GM21528 (cell line): ENCODE data around the gene IPO13.
A peak's percentile ranks its signal among the peaks of the same experiment; 100 is the strongest.

ENCODE experiments used
- ATAC-seq: cut with Tn5 transposase; IDR thresholded peaks from one replicate; pipeline ENCODE4 v1.9.1; 2021; ENCODE audit warnings: mild to moderate bottlenecking, moderate library complexity; ENCODE audit not compliant: unreplicated experiment, low FRiP score

IPO13 gene

DNA sequence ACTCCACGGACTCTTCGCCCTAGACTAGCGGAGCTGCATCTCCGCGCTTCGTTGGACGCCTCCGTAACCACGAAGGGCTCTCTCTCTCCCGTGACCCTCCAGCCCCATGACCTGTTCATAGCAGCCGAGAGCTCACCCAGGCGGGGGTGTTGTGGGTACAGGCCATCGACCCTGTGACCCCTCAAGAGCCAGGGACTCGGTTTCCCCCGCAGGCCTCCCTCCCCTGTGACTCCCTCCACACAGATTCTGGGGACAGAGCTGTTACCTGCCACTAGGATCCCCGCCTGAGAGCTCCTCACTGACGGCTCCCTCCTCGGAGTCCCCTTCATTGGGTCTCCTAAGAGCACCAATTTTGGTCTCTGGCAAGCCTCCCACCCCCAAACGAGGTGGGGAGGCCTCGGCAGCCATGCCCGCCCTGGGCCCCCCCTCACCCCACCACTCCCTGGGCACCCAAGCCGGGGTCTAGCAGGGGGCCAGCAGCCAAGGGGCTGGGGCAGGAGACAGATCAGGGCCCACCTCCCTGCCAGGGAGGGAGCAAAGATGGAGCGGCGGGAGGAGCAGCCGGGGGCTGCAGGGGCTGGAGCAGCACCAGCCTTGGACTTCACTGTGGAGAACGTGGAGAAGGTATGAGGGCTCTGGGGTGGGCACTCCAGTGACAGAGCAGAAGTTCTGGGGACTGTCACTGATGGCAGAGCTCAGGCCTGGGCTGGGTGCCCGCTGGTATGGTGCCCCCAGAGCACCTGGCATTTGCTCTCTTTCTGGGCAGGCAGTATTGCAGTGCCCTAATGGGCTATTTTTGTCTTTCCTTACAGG lies 517 bp downstream of the IPO13 start:
- peak; percentile 34 for ATAC-seq

DNA sequence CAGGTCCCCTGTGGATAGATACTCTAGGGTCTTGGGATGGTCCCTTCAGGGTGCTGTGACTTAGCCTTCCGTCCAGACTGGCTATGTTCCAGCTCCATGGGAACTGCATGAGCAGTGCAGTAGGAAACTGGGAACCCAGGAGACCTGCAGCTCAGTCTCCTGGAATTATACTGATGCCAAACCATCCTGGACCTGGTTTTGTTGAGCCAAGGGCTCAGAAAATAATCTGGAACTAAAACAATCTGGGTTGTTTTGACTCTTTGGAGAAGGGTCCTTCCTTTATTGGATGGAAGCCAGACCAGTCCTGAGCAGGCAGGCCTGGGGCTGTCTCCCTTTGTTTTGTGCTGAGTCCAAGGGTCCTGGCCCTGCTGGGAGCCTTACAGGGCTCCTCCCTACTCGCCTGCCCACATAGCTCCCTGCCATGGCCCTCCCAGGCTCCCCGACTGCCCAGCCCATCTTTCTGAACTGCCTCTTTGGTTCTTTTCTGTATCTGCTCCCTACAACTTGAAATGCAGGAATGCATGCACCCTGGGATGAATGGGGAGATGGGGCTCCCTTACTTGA lies 1.2 kb downstream of the IPO13 start:
- ATAC-seq = no peak

- no peak for ATAC-seq
Observed at GRCh38 chr1:43949678-43950077, 2.9 kb downstream of the IPO13 start.

DNA sequence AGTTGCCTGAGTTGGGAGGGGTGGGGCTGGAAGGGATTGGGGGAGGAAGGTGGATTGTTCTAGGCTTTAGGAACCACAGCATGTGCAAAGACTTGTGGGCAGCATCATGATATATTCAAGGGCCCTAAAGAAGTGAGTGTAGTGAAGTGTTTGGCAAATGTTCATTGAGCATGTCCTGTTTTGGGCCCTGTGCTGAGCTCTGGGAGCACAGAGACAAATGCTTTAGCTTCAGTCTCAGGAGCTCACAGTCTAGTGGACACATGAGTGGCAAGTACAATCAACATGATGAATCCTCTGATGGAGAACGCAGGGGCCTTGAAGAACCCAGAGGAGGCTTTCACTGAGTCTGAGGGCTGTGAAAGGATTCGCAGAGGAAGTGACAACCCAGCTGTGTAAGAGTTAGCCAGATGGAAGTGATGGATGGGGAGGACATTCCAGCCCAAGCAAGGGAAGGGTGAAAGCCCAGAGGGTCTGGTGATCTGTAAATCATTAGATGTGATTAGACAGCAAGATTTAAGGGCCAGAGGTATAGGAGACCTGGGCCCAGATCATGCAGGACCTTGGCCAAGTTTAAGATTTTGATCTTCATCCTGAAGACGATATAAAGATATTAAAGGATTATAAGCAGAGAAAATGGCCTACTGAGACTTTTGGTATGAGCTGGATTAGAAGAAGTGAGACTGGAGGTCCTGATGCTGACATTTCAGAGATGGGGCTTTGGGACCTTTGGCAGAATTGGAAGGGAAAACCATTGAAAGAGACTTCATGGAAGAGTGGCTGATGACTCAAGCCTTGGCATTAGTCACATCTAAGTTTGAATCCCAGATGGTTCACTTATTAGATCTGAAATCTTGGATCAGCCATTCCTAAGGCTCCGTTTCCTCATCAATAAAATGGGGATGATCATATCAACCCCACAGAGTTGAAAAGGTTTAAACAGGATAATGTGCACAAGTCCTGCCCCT lies 4.6 kb downstream of the IPO13 start:
- no peak for ATAC-seq

DNA sequence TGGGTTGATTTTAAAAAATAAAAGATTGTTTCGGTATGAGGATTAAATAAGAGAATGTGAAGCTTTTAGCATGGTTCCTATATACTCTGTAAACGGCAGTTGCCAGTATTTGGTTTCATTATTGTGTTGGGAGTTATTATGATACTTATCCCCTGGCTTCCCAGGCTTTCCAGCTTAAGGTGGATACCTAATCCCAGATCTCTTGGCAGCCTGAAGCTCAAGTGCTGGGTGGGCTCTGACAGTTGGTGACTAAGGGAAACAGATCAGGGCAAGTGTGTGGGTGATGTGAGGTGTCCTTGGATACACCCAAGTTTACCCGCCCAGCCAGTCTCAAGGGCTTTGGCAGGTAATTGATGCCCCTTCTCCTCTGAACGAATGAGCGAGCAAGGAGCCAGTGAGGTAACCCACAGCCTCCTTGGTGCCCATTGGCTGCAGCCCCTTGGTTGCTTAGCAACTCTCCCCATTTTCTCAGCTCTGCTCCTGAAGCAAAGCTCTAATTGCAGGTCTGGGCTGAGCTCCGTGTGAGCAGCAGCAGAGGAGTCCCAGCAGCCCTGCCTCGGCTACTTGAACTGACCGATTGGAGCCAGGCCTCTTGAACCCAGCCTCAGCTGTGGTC lies 6.1 kb downstream of the IPO13 start:
- no peak for ATAC-seq

- no peak for ATAC-seq
Observed at GRCh38 chr1:43953361-43953760, 6.6 kb downstream of the IPO13 start.

DNA sequence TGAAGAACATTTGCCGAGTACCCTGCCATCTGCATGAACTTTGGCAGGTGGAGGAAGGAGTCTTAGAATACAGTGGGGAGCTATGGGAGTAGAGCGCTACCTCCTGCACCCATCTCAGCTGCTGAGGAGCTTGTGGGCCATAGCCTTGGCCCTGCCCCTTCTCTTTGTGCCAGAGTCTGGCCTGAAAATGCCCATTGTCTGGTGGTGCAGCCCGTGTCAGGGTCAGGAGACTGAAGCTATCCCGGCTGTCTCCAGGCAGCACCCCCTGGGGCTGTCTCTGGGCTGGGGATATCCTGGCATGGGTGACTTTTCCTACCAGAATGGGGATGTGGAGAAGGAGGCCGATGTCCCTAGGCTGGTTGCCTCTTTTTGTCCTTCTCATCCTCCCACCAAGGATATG lies 7.3 kb downstream of the IPO13 start:
- ATAC-seq = no peak

- ATAC-seq = no peak
Observed at GRCh38 chr1:43956234-43956633, 9.5 kb downstream of the IPO13 start.

DNA sequence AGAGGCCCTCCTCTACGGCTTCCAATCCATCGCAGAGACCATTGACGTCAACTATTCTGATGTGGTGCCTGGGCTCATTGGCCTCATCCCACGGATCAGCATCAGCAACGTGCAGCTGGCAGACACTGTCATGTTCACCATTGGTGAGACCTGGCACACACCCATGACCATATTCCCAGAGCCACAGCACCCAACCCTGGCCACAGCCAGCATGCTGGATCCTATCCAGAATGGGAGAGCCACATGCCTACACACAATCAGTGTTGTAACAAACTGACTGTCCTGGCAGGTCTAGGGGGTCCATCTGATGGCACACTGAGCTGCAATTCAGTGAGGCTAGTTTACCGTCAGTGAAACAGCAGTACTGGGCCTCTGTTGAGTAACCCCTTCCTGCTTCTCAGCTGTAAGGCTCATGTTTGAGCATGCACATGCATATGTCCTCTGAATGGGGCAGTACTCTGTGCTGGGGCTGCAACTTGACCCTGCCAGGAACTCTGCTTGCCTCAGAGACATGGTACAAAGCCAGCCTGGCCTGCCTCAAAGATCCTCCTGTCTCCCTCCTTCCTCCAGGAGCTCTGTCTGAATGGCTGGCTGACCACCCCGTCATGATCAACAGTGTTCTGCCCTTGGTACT lies 10.8 kb downstream of the IPO13 start:
- no peak for ATAC-seq

GRCh38 chr1:43958351-43959255 lies 11.9 kb downstream of the IPO13 start:
- ATAC-seq = no peak

DNA sequence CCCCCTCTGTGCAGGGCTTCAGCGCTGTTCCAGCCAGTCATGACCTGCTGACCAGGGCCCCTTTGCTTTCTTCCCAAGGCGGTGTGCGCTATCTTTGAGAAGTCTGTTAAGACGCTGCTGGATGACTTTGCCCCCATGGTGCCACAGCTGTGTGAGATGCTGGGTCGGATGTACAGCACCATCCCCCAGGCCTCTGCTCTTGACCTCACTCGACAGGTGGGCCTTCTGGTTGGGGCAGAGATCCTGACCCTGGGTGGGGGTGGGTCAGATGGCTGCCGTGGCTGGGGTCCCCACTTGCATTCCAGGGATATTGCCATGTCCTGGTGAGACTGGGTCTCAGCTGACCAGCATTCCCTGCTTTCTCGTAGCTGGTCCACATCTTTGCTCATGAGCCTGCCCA lies 14.0 kb downstream of the IPO13 start:
- no peak for ATAC-seq

DNA sequence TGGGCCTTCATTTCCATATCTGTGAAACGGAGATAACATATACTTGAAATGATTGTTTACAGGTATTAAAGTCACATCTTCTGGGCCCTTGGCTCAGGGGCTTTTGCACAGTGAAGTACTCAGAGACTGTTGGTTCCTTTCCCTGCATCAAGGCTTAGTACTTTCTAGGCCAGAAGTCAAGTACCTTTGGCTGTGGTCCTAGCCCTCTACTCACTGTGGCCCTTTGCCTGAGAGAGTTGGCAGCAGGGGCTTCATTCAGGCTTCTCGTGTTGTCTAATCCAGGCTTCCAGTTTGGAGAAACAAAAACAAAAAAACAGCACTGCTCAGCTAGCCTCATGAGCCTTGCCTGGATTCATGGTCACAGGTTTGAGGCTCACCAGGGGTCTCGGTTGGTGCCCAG lies 14.9 kb downstream of the IPO13 start:
- ATAC-seq = no peak

GRCh38 chr1:43962324-43962723 lies 15.6 kb downstream of the IPO13 start:
- no peak for ATAC-seq

DNA sequence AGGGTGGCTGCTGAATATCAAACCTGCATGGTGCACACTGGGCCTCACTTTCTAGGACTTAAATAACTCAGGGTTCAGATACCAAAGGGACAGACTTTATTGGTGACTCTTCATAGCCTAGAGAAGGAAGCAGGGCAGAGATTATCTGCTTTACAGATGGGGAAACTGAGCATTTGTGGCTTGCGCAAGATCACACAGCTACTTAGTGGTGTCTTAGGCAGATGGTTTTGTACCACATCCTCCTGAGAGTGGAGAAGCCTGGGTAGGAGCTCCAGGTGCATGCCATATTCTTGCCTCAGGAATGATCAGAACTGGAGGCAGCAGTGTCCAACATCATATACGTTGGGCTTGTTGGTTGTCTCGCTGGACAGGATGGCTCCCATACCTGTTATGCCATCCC lies 16.3 kb downstream of the IPO13 start:
- ATAC-seq = no peak

- ATAC-seq = no peak
Observed at GRCh38 chr1:43963890-43964289, 17.1 kb downstream of the IPO13 start.

DNA sequence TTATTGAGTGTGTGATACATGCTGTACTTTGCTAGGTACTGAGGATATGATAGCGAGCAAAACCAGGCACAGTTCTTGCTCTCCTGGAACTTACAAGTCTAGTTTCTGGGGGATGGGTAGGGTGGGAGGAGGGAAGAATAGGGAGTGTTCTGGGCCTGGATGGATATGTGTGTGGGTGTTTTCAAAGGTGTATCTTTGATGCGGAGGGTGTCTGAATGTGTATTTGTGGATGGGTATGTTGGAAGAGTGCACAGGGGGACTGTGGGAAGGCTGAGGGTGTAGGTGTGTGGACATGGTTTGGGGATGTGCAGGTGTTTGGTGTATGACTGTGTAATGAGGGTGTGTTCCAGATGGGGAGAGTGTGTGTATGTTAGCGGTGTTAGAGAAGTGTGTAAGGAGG lies 18.6 kb downstream of the IPO13 start:
- no peak for ATAC-seq

DNA sequence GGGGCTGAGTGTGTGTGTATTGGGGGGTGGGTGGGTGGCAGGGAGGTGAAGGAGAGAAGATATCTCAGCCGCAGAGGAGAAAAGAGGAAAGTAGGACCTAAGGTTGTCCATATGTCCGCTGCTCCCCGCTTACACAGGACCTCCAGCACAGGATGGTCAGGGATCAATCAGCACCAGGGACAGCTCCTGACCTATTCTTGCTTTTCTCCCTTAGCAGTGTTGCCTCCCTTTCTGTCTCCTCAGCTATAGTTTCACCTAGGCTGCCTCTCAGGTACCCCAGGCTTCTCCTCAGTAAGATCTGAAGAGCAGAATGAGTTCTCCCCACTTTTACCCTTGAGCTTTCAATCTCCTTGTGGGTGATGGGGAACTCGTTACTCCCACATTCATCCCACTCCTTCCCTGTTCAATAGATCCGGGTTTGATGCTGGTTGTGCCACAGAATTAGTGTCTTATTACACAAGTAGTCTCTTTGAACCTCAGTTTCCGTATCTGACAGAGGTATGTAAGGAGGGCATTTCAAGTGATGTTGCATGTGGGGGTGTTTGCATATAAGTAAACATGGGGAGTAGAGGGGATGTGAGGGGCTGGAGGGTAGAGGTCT lies 21.7 kb downstream of the IPO13 start:
- ATAC-seq = no peak

DNA sequence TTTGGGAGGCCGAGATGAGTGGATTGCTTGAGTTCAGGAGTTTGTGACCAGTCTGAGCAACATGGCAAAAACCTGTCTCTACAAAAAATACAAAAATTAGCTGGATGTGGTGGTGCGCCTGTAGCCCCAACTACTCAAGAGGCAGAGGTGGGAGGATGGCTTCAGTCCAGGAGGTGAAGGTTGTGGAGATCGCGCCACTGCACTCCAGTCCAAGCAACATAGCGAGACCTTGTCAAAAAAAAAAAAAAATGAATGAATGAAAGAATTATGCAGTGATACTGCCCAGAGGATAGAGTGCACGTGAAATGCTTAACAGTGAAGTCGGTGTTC lies 22.6 kb downstream of the IPO13 start:
- ATAC-seq = no peak
